SW 1271 (cell line): ENCODE measurements around the gene GALNT12.

Source experiments
- DNase-seq, 2 experiments: peaks; one replicate each; lab custom pipeline; 2025; lab: John Stamatoyannopoulos, UW

GALNT12 gene

GRCh38 chr9:98860871-98861293 lies 53.4 kb downstream of the GALNT12 start:
- DNase-seq = peak; percentile 8 to 24

- no peak for DNase-seq
Measured at GRCh38 chr9:98861781-98862504, 54.5 kb downstream of the GALNT12 start.

- no peak for DNase-seq
Measured at GRCh38 chr9:98862936-98863335, 55.5 kb downstream of the GALNT12 start.

GRCh38 chr9:98864281-98865174 lies 57.1 kb downstream of the GALNT12 start:
- no peak for DNase-seq

- no peak for DNase-seq
Measured at GRCh38 chr9:98865284-98865875, 57.9 kb downstream of the GALNT12 start.

GRCh38 chr9:98866435-98867102 lies 59.1 kb downstream of the GALNT12 start:
- DNase-seq = no peak

GRCh38 chr9:98867103-98867428 lies 59.6 kb downstream of the GALNT12 start:
- DNase-seq = no peak

- DNase-seq = no peak
Measured at GRCh38 chr9:98867429-98868168, 60.1 kb downstream of the GALNT12 start.

- DNase-seq = no peak
Measured at GRCh38 chr9:98869078-98869745, 61.7 kb downstream of the GALNT12 start.

GRCh38 chr9:98869866-98870265 lies 62.4 kb downstream of the GALNT12 start:
- DNase-seq = no peak

- DNase-seq = no peak
Measured at GRCh38 chr9:98870782-98871557, 63.5 kb downstream of the GALNT12 start.

- no peak for DNase-seq
Measured at GRCh38 chr9:98871558-98872065, 64.1 kb downstream of the GALNT12 start.

- no peak for DNase-seq
Measured at GRCh38 chr9:98873526-98873925, 66.1 kb downstream of the GALNT12 start.

- no peak for DNase-seq
Measured at GRCh38 chr9:98873951-98874371, 66.5 kb downstream of the GALNT12 start.

- DNase-seq = no peak
Measured at GRCh38 chr9:98874721-98875255, 67.3 kb downstream of the GALNT12 start.

- DNase-seq = no peak
Measured at GRCh38 chr9:98875536-98875935, 68.1 kb downstream of the GALNT12 start.

GRCh38 chr9:98877311-98877710 lies 69.8 kb downstream of the GALNT12 start:
- no peak for DNase-seq

- DNase-seq = no peak
Measured at GRCh38 chr9:98879094-98879962, 71.9 kb downstream of the GALNT12 start.

- no peak for DNase-seq
Measured at GRCh38 chr9:98879963-98880310, 72.5 kb downstream of the GALNT12 start.
